Calu3 (cell line): Measurements from ENCODE around the gene MEF2A. TPM values are rescaled to one million over a fixed set of nuclear protein-coding genes. Genes with fewer than 3 reads are reported as not detected.

Experiments used
- BruUV-seq: library from RNA; stranded (reverse); fragments of 400-500 nt; replicated peaks from 2 replicates; lab custom pipeline; 2021; lab: Mats Ljungman, UMichigan
- CTCF ChIA-PET: fragments of 300-600 bp; sonication (Branson Sonifier 250); formaldehyde crosslinking; loops from one replicate; lab custom pipeline; 2022; ENCODE audit warnings: antibody characterized with exemption; lab: Charles Lee
- DNase-seq: peaks from one replicate; pipeline ENCODE4 v3.0.0; 2022
- H3K27ac Mint-ChIP-seq: one replicate; pipeline ENCODE4 v1.8.0; 2022; ENCODE audit warnings: mixed read lengths; ENCODE audit not compliant: unreplicated experiment
- H3K27me3 Mint-ChIP-seq: one replicate; pipeline ENCODE4 v1.8.0; 2022; ENCODE audit warnings: mixed read lengths; ENCODE audit not compliant: unreplicated experiment
- H3K36me3 Mint-ChIP-seq: one replicate; pipeline ENCODE4 v1.8.0; 2022; ENCODE audit warnings: mild to moderate bottlenecking, moderate library complexity, mixed read lengths; ENCODE audit not compliant: insufficient read depth, unreplicated experiment
- H3K4me1 Mint-ChIP-seq: one replicate; pipeline ENCODE4 v1.8.0; 2022; ENCODE audit warnings: mild to moderate bottlenecking, low read depth, mixed read lengths; ENCODE audit not compliant: unreplicated experiment
- H3K4me3 Mint-ChIP-seq: one replicate; pipeline ENCODE4 v1.8.0; 2022; ENCODE audit warnings: mild to moderate bottlenecking, low read depth, moderate library complexity, mixed read lengths; ENCODE audit not compliant: unreplicated experiment
- H3K9me3 Mint-ChIP-seq: one replicate; pipeline ENCODE4 v1.8.0; 2022; ENCODE audit warnings: low read depth, mixed read lengths; ENCODE audit not compliant: unreplicated experiment
- intact Hi-C: fragments of 100-400 bp; cut with micrococcal nuclease; formaldehyde crosslinking; loops from one replicate; pipeline ENCODE4 v1.10.0; 2022; ENCODE audit not compliant: unreplicated experiment
- total RNA-seq: library from RNA; stranded (reverse); gene quantifications from 2 replicates; pipeline ENCODE4 v1.2.3, GENCODE V29; 2022
- TF ChIP-seq, protein P1 (sequence below): fragments of 200-600 bp; IDR thresholded peaks from one replicate; pipeline ENCODE4 v1.8.0; 2022; ENCODE audit warnings: antibody characterized with exemption; ENCODE audit not compliant: unreplicated experiment

The MEF2A gene
- total RNA-seq, 1 experiment from 2014 or later, result 33.6 TPM

GRCh38 chr15:99615460-99615859 lies 49.7 kb downstream of the MEF2A start:
- H3K4me3 Mint-ChIP-seq, result no peak overlapping the region
- no peaks in the 10 kb centered on the region for H3K27me3 Mint-ChIP-seq
- TF ChIP-seq, protein P1, sequence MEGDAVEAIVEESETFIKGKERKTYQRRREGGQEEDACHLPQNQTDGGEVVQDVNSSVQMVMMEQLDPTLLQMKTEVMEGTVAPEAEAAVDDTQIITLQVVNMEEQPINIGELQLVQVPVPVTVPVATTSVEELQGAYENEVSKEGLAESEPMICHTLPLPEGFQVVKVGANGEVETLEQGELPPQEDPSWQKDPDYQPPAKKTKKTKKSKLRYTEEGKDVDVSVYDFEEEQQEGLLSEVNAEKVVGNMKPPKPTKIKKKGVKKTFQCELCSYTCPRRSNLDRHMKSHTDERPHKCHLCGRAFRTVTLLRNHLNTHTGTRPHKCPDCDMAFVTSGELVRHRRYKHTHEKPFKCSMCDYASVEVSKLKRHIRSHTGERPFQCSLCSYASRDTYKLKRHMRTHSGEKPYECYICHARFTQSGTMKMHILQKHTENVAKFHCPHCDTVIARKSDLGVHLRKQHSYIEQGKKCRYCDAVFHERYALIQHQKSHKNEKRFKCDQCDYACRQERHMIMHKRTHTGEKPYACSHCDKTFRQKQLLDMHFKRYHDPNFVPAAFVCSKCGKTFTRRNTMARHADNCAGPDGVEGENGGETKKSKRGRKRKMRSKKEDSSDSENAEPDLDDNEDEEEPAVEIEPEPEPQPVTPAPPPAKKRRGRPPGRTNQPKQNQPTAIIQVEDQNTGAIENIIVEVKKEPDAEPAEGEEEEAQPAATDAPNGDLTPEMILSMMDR, result no peak
- H3K27ac Mint-ChIP-seq, result no peak overlapping the region
- H3K9me3 Mint-ChIP-seq, result no peaks in the 10 kb centered on the region
- DNase-seq, result no peak
- H3K4me1 Mint-ChIP-seq, result peaks cover 23% of the 10 kb centered on the region
- peaks cover 9% of the 10 kb centered on the region for H3K36me3 Mint-ChIP-seq
- no TSS peak for BruUV-seq
- CTCF ChIA-PET, result interaction anchor here (1.9 kb wide), 1 partner anchor 89 kb away, joined by 10 read pairs; no protein-coding TSS in a partner anchor
- intact Hi-C loops, result no loop called here

GRCh38 chr15:99616129-99616528 lies 50.3 kb downstream of the MEF2A start:
- Mint-ChIP-seq H3K36me3 (peaks cover 9% of the 10 kb centered on the region), H3K4me1 (peaks cover 23% of the 10 kb centered on the region), H3K27me3 (no peaks in the 10 kb centered on the region), H3K27ac (no peak overlapping the region), H3K4me3 (no peak overlapping the region), H3K9me3 (no peaks in the 10 kb centered on the region)
- TF ChIP-seq, protein P1, result no peak
- CTCF ChIA-PET, result interaction anchor here (1.2 kb wide), 1 partner anchor 11 kb away, joined by 3 read pairs; no protein-coding TSS in a partner anchor
- no TSS peak for BruUV-seq
- DNase-seq, result no peak
- intact Hi-C loops, result no loop called here

DNA sequence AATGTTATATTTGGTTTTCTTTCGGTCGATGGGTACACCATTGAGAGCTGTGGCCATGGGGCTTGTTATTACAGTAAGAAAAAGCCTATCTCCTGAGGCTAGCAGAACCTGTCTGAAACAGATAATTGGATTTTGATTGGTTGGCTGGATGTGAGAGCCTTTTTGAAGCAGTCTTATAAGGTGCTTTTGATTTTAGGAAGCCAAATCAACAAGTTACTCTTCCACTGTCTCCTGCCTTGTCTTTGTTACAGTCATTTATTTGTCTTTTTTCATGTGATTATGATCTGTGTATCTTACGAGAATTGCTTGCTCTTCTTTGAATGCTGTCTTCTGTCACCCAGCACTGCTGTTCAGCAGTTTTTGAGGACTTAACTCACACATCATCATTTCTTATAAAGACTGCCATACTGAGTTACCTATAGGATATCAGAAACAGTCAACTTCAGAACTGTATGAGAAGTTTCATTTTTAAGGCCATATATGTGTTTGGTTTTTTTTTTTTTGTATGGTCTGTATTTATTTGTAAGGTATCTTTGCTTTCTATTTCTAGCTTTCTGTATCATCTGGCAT lies 51.1 kb downstream of the MEF2A start:
- intact Hi-C loops, result no loop called here
- H3K4me1 Mint-ChIP-seq, result peaks cover 23% of the 10 kb centered on the region
- TF ChIP-seq, protein P1, result no peak
- BruUV-seq, result no TSS peak
- no peaks in the 10 kb centered on the region for H3K9me3 Mint-ChIP-seq
- H3K36me3 Mint-ChIP-seq, result peaks cover 8% of the 10 kb centered on the region
- H3K4me3 Mint-ChIP-seq, result no peak overlapping the region
- CTCF ChIA-PET, result interaction anchor here (0.9 to 1.2 kb wide), 2 partner anchors 11 to 12 kb away, joined by 3 read pairs; no protein-coding TSS in a partner anchor
- DNase-seq, result no peak
- H3K27me3 Mint-ChIP-seq, result no peaks in the 10 kb centered on the region
- no peak overlapping the region for H3K27ac Mint-ChIP-seq

- H3K27ac Mint-ChIP-seq, result no peak overlapping the region
- H3K4me1 Mint-ChIP-seq, result peaks cover 23% of the 10 kb centered on the region
- H3K27me3 Mint-ChIP-seq, result no peaks in the 10 kb centered on the region
- no peak overlapping the region for H3K4me3 Mint-ChIP-seq
- no TSS peak for BruUV-seq
- no peaks in the 10 kb centered on the region for H3K9me3 Mint-ChIP-seq
- CTCF ChIA-PET, result no interaction called here
- peaks cover 5% of the 10 kb centered on the region for H3K36me3 Mint-ChIP-seq
- DNase-seq, result no peak
- intact Hi-C loops, result no loop called here
- TF ChIP-seq, protein P1, result no peak
Measured at GRCh38 chr15:99618941-99619411, 53.2 kb downstream of the MEF2A start.
